ENCODE data around the gene ZHX3. TPM values are rescaled to one million over a fixed set of nuclear protein-coding genes. Genes with fewer than 3 reads are reported as not detected.

The ZHX3 gene
- total and polyA plus RNA-seq, 2 of the 13 experiments (the other 11 are each of a cell fraction or from before 2014, with no cell fraction given): 8.4 to 11.7 TPM

GRCh38 chr20:41137614-41138474 lies 179.7 kb downstream of the ZHX3 start (continued):
- peak; percentile 95 for TF ChIP-seq TFE3 (CRISPR knock-in tag; IDR thresholded peaks at IDR 0.05)
- TF ChIP-seq HMGXB4 (CRISPR knock-in tag; IDR thresholded peaks at IDR 0.05; ENCODE audit: borderline replicate concordance in 1 of 2, low read depth in 1 of 2): peak; percentile 17 to 65; a peak in 2 of 4 replicates
- TF ChIP-seq ZIK1 (CRISPR knock-in tag; IDR thresholded peaks at IDR 0.05; ENCODE audit: borderline replicate concordance, low read depth): peak; percentile 66; the same call in 1 of the 2 replicates
- TF ChIP-seq BHLHE40 (IDR thresholded peaks at IDR 0.05; ENCODE audit: low read length): no peak
- no peak; the same call in 1 of the 2 replicates for TF ChIP-seq ZMYM2 (CRISPR knock-in tag; IDR thresholded peaks at IDR 0.05)
- TF ChIP-seq PBX3 (CRISPR knock-in tag; IDR thresholded peaks at IDR 0.05; ENCODE audit: borderline replicate concordance): peak; percentile 38; the same call in 1 of the 2 replicates
- TF ChIP-seq NFATC3 (CRISPR knock-in tag; IDR thresholded peaks at IDR 0.05): no peak
- TF ChIP-seq SMC3 (IDR thresholded peaks at IDR 0.05; ENCODE audit: low read length): no peak
- TF ChIP-seq ZBTB43 (CRISPR knock-in tag; conservative IDR thresholded peaks at IDR 0.05): peak; percentile 37; the same call in 1 of the 2 replicates
- TF ChIP-seq SYNCRIP (IDR thresholded peaks at IDR 0.05; ENCODE audit: insufficient read depth, low read depth, low read length): no peak
- no peak for TF ChIP-seq E2F2 (CRISPR knock-in tag; IDR thresholded peaks at IDR 0.05; ENCODE audit: borderline replicate concordance)
- TF ChIP-seq PTBP1 (IDR thresholded peaks at IDR 0.05; ENCODE audit: low read depth, low read length, poor library complexity, severe bottlenecking): peak; percentile 84
- TF ChIP-seq IKZF5 (CRISPR knock-in tag; IDR thresholded peaks at IDR 0.05): peak; percentile 42; the same call in 1 of the 2 replicates
- TF ChIP-seq ZNF552 (CRISPR knock-in tag; IDR thresholded peaks at IDR 0.05; ENCODE audit: borderline replicate concordance): 0 out of 2 replicates have a peak, but pooled peaks have one; percentile 77
- peak; percentile 44; the same call in 1 of the 2 replicates for TF ChIP-seq RARA (CRISPR knock-in tag; IDR thresholded peaks at IDR 0.05)
- 0 out of 2 replicates have a peak, but pooled peaks have one; percentile 51 for TF ChIP-seq MAFG (CRISPR knock-in tag; IDR thresholded peaks at IDR 0.05)
- peak; percentile 56; the same call in 1 of the 2 replicates for TF ChIP-seq ZFAT (CRISPR knock-in tag; conservative IDR thresholded peaks at IDR 0.05)
- TF ChIP-seq ZNF563 (CRISPR knock-in tag; IDR thresholded peaks at IDR 0.05): peak; percentile 43; the same call in 1 of the 2 replicates
- no peak for TF ChIP-seq GPN1 (CRISPR knock-in tag; IDR thresholded peaks at IDR 0.05; ENCODE audit: borderline replicate concordance)
